DND-41 (cell line): Measurements from ENCODE around the gene SH3BP2.

Experiments used
- ATAC-seq: fragments of 200-7000 bp; cut with Tn5 transposase; 3 replicates; pipeline ENCODE4 v1.9.1; 2021; ENCODE audit warnings: low read depth; ENCODE audit not compliant: insufficient read depth
- DNase-seq: peaks from one replicate; pipeline ENCODE4 v3.0.0-alpha.2; 2020
- H2AFZ ChIP-seq: 2 replicates; pipeline ENCODE4 v1.6.0; 2012; ENCODE audit warnings: low read depth, low read length
- H3K27ac ChIP-seq: 2 replicates; pipeline ENCODE4 v1.5.1; 2012; ENCODE audit warnings: low read length, inconsistent platforms
- H3K27me3 ChIP-seq: fragments of 200-600 bp; sonication (generic); 2 replicates; pipeline ENCODE4 v1.6.0; 2012; ENCODE audit warnings: low read length, mild to moderate bottlenecking, inconsistent platforms; ENCODE audit not compliant: insufficient read depth, poor library complexity
- H3K36me3 ChIP-seq: 2 replicates; pipeline ENCODE4 v1.5.1; 2012; ENCODE audit warnings: low read length, inconsistent platforms; ENCODE audit not compliant: insufficient read depth
- H3K4me1 ChIP-seq: 2 replicates; pipeline ENCODE4 v1.5.1; 2012; ENCODE audit warnings: mild to moderate bottlenecking, low read length; ENCODE audit not compliant: insufficient read depth
- H3K4me2 ChIP-seq: 2 replicates; pipeline ENCODE4 v1.6.0; 2012; ENCODE audit warnings: mild to moderate bottlenecking, moderate library complexity, low read length, inconsistent platforms; ENCODE audit not compliant: insufficient read depth
- H3K4me3 ChIP-seq, 2 experiments: fragments of 200-600 bp in 1 of 2; shearing (Covaris generic) in 1 of 2; 2 replicates each; pipeline ENCODE4 v1.5.1; 2012 to 2016; ENCODE audit warnings: inconsistent platforms in 2 of 2, low read length in 2 of 2, mild to moderate bottlenecking in 2 of 2, low read depth in 1 of 2, moderate library complexity in 1 of 2
- H3K79me2 ChIP-seq: 2 replicates; pipeline ENCODE4 v1.6.0; 2012; ENCODE audit warnings: low read length, inconsistent platforms; ENCODE audit not compliant: insufficient read depth
- H3K9ac ChIP-seq: 2 replicates; pipeline ENCODE4 v1.6.0; 2012; ENCODE audit warnings: low read depth, mild to moderate bottlenecking, inconsistent platforms, low read length, moderate library complexity
- H3K9me3 ChIP-seq: 2 replicates; pipeline ENCODE4 v1.5.1; 2012; ENCODE audit warnings: low read length, moderate library complexity, mild to moderate bottlenecking, inconsistent platforms; ENCODE audit not compliant: insufficient read depth, severe bottlenecking
- H4K20me1 ChIP-seq: 2 replicates; pipeline ENCODE4 v1.6.0; 2012; ENCODE audit warnings: low read length; ENCODE audit not compliant: insufficient read depth
- EZH2 ChIP-seq: IDR thresholded peaks from 3 replicates; pipeline ENCODE4 v1.6.1; 2012; ENCODE audit warnings: borderline replicate concordance, low read depth, mild to moderate bottlenecking, moderate library complexity, low read length, inconsistent platforms; ENCODE audit not compliant: severe bottlenecking
- TF ChIP-seq, protein P1 (sequence below): IDR thresholded peaks from 2 replicates; pipeline ENCODE4 v1.5.1; 2012; ENCODE audit warnings: borderline replicate concordance, low read length, moderate library complexity, mild to moderate bottlenecking; ENCODE audit not compliant: poor library complexity, severe bottlenecking; ENCODE audit errors: extremely low read depth

SH3BP2 gene

GRCh38 chr4:2831611-2832308, 38.9 kb downstream of the SH3BP2 start:
- Histone ChIP-seq H3K36me3 (no peaks in the 10 kb centered on the region), H3K4me2 (no peak overlapping the region), H3K27me3 (no peaks in the 10 kb centered on the region), H3K4me3 (no peak overlapping the region), H2AFZ (no peak overlapping the region), H3K4me1 (0 out of 2 replicates have a peak, but pooled peaks cover under 1% of the 10 kb centered on the region), H4K20me1 (no peaks in the 10 kb centered on the region), H3K9ac (no peak overlapping the region), H3K79me2 (no peaks in the 10 kb centered on the region), H3K9me3 (no peaks in the 10 kb centered on the region), H3K27ac (no peak overlapping the region)
- DNase-seq = no peak
- no peak for ATAC-seq
- no peak for TF ChIP-seq EZH2
- TF ChIP-seq, protein P1, sequence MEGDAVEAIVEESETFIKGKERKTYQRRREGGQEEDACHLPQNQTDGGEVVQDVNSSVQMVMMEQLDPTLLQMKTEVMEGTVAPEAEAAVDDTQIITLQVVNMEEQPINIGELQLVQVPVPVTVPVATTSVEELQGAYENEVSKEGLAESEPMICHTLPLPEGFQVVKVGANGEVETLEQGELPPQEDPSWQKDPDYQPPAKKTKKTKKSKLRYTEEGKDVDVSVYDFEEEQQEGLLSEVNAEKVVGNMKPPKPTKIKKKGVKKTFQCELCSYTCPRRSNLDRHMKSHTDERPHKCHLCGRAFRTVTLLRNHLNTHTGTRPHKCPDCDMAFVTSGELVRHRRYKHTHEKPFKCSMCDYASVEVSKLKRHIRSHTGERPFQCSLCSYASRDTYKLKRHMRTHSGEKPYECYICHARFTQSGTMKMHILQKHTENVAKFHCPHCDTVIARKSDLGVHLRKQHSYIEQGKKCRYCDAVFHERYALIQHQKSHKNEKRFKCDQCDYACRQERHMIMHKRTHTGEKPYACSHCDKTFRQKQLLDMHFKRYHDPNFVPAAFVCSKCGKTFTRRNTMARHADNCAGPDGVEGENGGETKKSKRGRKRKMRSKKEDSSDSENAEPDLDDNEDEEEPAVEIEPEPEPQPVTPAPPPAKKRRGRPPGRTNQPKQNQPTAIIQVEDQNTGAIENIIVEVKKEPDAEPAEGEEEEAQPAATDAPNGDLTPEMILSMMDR = no peak

- Histone ChIP-seq H3K4me3 (no peak overlapping the region), H3K4me2 (no peak overlapping the region), H4K20me1 (no peaks in the 10 kb centered on the region), H3K9ac (no peak overlapping the region), H3K27ac (no peak overlapping the region), H3K4me1 (peaks cover 7% of the 10 kb centered on the region), H3K36me3 (no peaks in the 10 kb centered on the region), H3K27me3 (no peaks in the 10 kb centered on the region), H3K79me2 (0 out of 2 replicates have a peak, but pooled peaks cover 2% of the 10 kb centered on the region), H2AFZ (no peak overlapping the region), H3K9me3 (no peaks in the 10 kb centered on the region)
- TF ChIP-seq EZH2 = no peak
- TF ChIP-seq, protein P1 = no peak
- DNase-seq (no peak), ATAC-seq (no peak)
Observed at GRCh38 chr4:2832309-2832980, 39.6 kb downstream of the SH3BP2 start.

DNA sequence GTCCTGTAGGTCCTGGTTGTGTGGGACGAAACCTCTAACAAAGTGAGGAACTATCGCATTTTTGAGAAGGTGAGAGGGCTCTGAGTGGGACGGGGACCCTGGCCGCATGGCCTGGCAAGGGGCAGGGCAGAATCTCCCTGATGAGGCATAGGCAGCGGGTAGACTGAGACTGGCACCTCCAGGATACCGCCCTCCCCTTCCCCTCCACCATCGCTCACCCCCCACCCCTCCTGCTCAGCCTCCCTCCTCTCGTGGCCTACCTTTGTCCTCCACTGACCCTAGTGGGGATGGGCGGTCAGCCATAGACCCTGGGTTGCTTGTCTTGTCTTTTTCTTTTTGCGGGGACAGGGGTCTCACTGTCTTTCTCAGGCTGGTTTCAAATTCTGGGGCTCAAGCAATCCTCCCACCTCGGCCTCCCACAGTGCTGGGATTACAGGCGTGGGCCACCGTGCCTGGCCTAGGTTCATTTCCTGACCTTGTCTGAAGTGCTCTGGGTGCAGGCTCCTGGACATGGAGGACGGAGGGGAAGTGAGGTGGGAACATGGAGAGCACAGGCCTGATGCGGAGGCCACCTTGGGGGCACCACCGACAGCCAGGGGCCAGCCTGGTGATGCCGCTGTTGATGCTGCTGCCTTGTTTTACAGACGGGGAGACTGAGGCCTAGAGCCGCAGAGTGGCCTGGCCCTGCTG, 40.2 kb downstream of the SH3BP2 start:
- no peak overlapping the region for H3K4me3 ChIP-seq
- H3K4me2 ChIP-seq = no peak overlapping the region
- no peak for TF ChIP-seq EZH2
- TF ChIP-seq, protein P1 = no peak
- DNase-seq (no peak), ATAC-seq (no peak)
- H2AFZ ChIP-seq = no peak overlapping the region
- no peak overlapping the region for H3K27ac ChIP-seq
- no peaks in the 10 kb centered on the region for H3K9me3 ChIP-seq
- H3K79me2 ChIP-seq = 0 out of 2 replicates have a peak, but pooled peaks cover 7% of the 10 kb centered on the region
- no peaks in the 10 kb centered on the region for H3K36me3 ChIP-seq
- no peak overlapping the region for H3K9ac ChIP-seq
- H3K4me1 ChIP-seq = peaks cover 13% of the 10 kb centered on the region
- H4K20me1 ChIP-seq = no peaks in the 10 kb centered on the region
- H3K27me3 ChIP-seq = no peaks in the 10 kb centered on the region
